ENCODE measurements around the gene ZBTB20. TPM values are rescaled to one million over a fixed set of nuclear protein-coding genes. Genes with fewer than 3 reads are reported as not detected.
A peak's percentile ranks its signal among the peaks of the same experiment; 100 is the strongest.

Gene ZBTB20
- total RNA-seq (13.4 and 22.5 TPM in 2 replicates), polyA plus RNA-seq (3.7 and 4.0 TPM in 2 replicates), polyA minus RNA-seq (ENCODE audit: low replicate concordance) (37.3 and 37.9 TPM in 2 replicates)
- polyA plus RNA-seq (2012): 1.3 and 2.5 TPM in 2 replicates

DNA sequence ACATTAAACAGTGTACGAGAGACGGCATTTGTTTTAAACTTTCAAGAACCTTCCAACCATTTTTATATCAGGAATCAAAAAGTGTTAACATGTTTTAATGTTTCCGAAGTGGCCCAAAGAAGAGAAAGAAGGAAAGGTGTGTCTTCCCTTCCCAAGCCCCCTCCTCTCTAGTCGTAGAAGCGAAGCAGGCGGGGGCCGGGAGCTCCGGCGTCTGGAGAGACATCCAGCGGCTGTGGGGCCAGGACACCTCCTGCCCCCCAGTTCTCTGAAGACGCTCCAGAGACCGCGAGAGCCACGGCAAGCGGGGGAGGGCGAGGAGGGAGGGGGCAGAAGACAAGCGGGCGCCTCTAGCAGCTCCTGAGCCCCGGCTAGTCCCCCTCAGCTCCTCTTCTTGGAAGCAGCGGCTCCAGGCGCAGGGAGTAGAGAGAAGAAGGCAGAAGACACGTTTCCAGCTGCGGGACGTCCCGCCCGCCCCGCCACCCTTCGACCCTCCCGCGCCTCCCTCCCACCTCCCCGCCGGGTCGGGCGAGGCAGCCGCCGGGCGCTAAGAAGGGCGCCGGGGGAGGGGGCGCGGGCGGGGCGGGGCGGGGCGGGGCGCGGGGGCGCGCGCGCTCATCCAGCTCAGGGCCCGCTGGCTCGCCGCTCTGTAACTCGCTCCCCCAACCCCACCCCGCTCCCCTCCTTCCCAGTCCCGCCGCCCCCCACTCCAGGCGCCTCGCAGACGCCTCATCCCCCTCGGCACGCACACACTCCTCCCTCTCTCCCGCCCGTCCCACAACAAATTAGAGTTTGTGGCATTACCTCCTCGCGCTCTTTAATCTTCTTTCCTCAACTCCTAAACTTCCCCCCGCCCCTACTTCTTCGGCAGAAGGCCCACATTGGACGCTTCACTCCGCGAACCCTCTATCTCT, at the start of gene ZBTB20:
ZBTB20 (minus strand) TSS at position 871 of the 911 bp plus-strand sequence.
- Histone ChIP-seq H3K27ac (ENCODE audit: insufficient read depth, low read length) (peak within 1 kb of the TSS; percentile 90), H3K4me1 (ENCODE audit: control insufficient read depth, extremely low read depth, insufficient read depth, low read length) (no peaks in the 10 kb centered on the region), H3K9ac (ENCODE audit: insufficient read depth, low read length) (peak within 1 kb of the TSS; percentile 88), H3K9me3 (ENCODE audit: control insufficient read depth, insufficient read depth, low read depth, low read length) (no peaks in the 10 kb centered on the region), H3K36me3 (ENCODE audit: control insufficient read depth, insufficient read depth, low read length) (no peaks in the 10 kb centered on the region), H2AFZ (ENCODE audit: low read length) (peak within 1 kb of the TSS; percentile 76), H3K27me3 (ENCODE audit: control insufficient read depth, insufficient read depth, low read length) (no peaks in the 10 kb centered on the region), H3K79me2 (ENCODE audit: control insufficient read depth, insufficient read depth, low read length) (no peaks in the 10 kb centered on the region), H3K4me2 (ENCODE audit: extremely low read depth, insufficient read depth, low read length) (peak within 1 kb of the TSS; percentile 73), H3K4me3 (replicated peaks in 1 of 4; ENCODE audit: control extremely low read depth in 1 of 4, insufficient read depth in 1 of 4, low read depth in 3 of 4, low read length in 4 of 4) (peak within 1 kb of the TSS; percentile 61 to 82 (median 70)), H4K20me1 (ENCODE audit: control insufficient read depth, extremely low read depth, insufficient read depth, low read length) (no peaks in the 10 kb centered on the region)
- peak; percentile 74 to 84 for DNase-seq (ENCODE audit: low read depth in 2 of 2)
- TF ChIP-seq EZH2 (IDR thresholded peaks at IDR 0.05; ENCODE audit: low read length, missing control alignments): no peak
- TF ChIP-seq, protein P1, sequence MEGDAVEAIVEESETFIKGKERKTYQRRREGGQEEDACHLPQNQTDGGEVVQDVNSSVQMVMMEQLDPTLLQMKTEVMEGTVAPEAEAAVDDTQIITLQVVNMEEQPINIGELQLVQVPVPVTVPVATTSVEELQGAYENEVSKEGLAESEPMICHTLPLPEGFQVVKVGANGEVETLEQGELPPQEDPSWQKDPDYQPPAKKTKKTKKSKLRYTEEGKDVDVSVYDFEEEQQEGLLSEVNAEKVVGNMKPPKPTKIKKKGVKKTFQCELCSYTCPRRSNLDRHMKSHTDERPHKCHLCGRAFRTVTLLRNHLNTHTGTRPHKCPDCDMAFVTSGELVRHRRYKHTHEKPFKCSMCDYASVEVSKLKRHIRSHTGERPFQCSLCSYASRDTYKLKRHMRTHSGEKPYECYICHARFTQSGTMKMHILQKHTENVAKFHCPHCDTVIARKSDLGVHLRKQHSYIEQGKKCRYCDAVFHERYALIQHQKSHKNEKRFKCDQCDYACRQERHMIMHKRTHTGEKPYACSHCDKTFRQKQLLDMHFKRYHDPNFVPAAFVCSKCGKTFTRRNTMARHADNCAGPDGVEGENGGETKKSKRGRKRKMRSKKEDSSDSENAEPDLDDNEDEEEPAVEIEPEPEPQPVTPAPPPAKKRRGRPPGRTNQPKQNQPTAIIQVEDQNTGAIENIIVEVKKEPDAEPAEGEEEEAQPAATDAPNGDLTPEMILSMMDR (conservative IDR thresholded peaks at IDR 0.05 in 1 of 2, IDR thresholded peaks at IDR 0.05 in 1 of 2; ENCODE audit: low read depth in 1 of 2, low read length in 2 of 2): no peak

DNA sequence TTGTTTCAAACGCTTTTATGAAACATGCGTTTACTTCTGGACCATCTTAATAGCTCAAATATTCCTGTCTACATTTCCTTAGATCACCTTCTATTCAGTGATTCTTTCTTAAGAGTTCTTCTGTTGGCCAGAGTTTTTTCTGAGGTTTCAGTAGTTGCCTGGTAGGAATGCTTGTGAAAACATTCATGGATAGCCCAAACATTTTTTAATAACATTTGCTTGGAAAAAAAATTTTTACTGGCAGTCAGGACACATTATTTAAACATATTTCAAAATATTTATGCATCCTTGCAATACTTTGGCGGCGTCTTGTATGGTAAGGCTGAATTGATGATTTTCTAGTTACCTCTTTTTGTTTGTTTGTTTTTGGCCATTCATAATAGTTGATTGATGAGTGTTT, 47.4 kb upstream of the ZBTB20 start:
- TF ChIP-seq, protein P1 (conservative IDR thresholded peaks at IDR 0.05 in 1 of 2, IDR thresholded peaks at IDR 0.05 in 1 of 2; ENCODE audit: low read depth in 1 of 2, low read length in 2 of 2): no peak
- no peak for TF ChIP-seq EZH2 (IDR thresholded peaks at IDR 0.05; ENCODE audit: low read length, missing control alignments)
- Histone ChIP-seq H3K27me3 (ENCODE audit: control insufficient read depth, insufficient read depth, low read length) (no peaks in the 10 kb centered on the region), H3K4me2 (ENCODE audit: extremely low read depth, insufficient read depth, low read length) (no peak overlapping the region), H3K27ac (ENCODE audit: insufficient read depth, low read length) (no peak overlapping the region), H3K9ac (ENCODE audit: insufficient read depth, low read length) (no peak overlapping the region), H3K36me3 (ENCODE audit: control insufficient read depth, insufficient read depth, low read length) (no peaks in the 10 kb centered on the region), H3K4me1 (ENCODE audit: control insufficient read depth, extremely low read depth, insufficient read depth, low read length) (no peaks in the 10 kb centered on the region), H3K9me3 (ENCODE audit: control insufficient read depth, insufficient read depth, low read depth, low read length) (no peaks in the 10 kb centered on the region), H2AFZ (ENCODE audit: low read length) (no peak overlapping the region), H4K20me1 (ENCODE audit: control insufficient read depth, extremely low read depth, insufficient read depth, low read length) (no peaks in the 10 kb centered on the region), H3K79me2 (ENCODE audit: control insufficient read depth, insufficient read depth, low read length) (no peaks in the 10 kb centered on the region), H3K4me3 (replicated peaks in 1 of 4; ENCODE audit: control extremely low read depth in 1 of 4, insufficient read depth in 1 of 4, low read depth in 3 of 4, low read length in 4 of 4) (peak overlapping the region in 1 of 4 experiments; percentile 20)
- DNase-seq (ENCODE audit: low read depth in 2 of 2): peak; percentile 27 to 65

DNA sequence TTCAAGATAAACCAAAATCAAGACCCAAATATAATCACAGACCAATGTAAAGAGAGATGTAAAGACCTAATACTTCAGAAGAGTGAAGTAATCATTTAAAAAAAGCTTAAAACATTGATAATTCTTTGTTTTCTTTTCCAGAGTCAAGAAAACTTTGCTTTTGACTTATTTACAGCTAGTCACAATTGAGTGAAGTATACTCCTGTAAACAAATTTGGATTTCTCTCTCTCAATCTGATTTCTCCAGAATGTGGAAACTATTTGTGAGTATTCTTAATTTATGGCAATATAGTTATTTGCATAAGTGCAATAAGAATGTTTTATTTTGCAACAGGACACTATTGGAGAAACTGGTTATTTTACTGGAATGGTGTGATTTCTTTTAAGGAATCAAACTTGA, 43.7 kb upstream of the ZBTB20 start:
- Histone ChIP-seq H3K27me3 (ENCODE audit: control insufficient read depth, insufficient read depth, low read length) (no peaks in the 10 kb centered on the region), H3K27ac (ENCODE audit: insufficient read depth, low read length) (no peak overlapping the region), H3K36me3 (ENCODE audit: control insufficient read depth, insufficient read depth, low read length) (no peaks in the 10 kb centered on the region), H3K4me1 (ENCODE audit: control insufficient read depth, extremely low read depth, insufficient read depth, low read length) (no peaks in the 10 kb centered on the region), H3K9me3 (ENCODE audit: control insufficient read depth, insufficient read depth, low read depth, low read length) (no peaks in the 10 kb centered on the region), H3K4me3 (replicated peaks in 1 of 4; ENCODE audit: control extremely low read depth in 1 of 4, insufficient read depth in 1 of 4, low read depth in 3 of 4, low read length in 4 of 4) (no peak overlapping the region), H4K20me1 (ENCODE audit: control insufficient read depth, extremely low read depth, insufficient read depth, low read length) (no peaks in the 10 kb centered on the region), H2AFZ (ENCODE audit: low read length) (no peak overlapping the region), H3K79me2 (ENCODE audit: control insufficient read depth, insufficient read depth, low read length) (no peaks in the 10 kb centered on the region), H3K4me2 (ENCODE audit: extremely low read depth, insufficient read depth, low read length) (no peak overlapping the region), H3K9ac (ENCODE audit: insufficient read depth, low read length) (no peak overlapping the region)
- TF ChIP-seq, protein P1 (conservative IDR thresholded peaks at IDR 0.05 in 1 of 2, IDR thresholded peaks at IDR 0.05 in 1 of 2; ENCODE audit: low read depth in 1 of 2, low read length in 2 of 2): no peak
- no peak for TF ChIP-seq EZH2 (IDR thresholded peaks at IDR 0.05; ENCODE audit: low read length, missing control alignments)
- peak in 1 of 2 donors; percentile 3 for DNase-seq (ENCODE audit: low read depth in 2 of 2)
